Measurements from ENCODE around the gene NCOA7.

DNA sequence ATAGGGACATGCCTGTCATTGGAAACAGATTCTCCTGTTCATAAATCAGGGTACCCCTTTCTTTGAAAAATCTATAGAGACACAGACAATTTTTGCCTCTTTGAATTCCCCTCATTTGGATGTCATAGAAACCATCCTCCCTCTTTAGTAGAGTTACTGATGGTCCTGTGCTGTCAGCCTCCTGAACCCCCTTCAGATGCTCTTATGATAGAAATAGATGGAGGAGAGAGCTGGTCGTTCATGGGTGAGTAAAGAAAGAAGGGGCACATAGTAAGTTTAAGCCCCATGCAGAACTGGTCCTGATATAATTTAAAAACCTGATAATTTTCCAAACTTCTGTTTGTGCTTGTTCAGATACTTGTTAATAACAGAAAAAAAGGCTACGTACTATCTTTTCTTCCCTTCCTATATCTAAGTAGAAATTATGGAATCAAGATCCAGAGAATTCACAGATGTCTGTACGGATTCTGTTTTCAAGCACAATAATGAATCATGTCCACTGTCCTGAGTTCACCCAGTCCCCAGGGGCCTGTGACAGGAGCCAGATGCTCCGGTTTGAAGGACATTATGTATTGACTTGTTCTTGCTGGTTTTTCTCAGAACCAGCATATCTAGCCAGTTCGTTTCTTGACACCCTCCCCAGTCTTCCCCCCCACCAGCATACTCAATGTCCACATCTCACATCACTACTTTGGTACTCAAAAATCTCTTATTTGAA is 78.1 kb downstream of the NCOA7 start:
- TF ChIP-seq, protein P1, sequence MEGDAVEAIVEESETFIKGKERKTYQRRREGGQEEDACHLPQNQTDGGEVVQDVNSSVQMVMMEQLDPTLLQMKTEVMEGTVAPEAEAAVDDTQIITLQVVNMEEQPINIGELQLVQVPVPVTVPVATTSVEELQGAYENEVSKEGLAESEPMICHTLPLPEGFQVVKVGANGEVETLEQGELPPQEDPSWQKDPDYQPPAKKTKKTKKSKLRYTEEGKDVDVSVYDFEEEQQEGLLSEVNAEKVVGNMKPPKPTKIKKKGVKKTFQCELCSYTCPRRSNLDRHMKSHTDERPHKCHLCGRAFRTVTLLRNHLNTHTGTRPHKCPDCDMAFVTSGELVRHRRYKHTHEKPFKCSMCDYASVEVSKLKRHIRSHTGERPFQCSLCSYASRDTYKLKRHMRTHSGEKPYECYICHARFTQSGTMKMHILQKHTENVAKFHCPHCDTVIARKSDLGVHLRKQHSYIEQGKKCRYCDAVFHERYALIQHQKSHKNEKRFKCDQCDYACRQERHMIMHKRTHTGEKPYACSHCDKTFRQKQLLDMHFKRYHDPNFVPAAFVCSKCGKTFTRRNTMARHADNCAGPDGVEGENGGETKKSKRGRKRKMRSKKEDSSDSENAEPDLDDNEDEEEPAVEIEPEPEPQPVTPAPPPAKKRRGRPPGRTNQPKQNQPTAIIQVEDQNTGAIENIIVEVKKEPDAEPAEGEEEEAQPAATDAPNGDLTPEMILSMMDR (IDR thresholded peaks at IDR 0.05; ENCODE audit: insufficient read depth, low read length) = no peak
- no peak for TF ChIP-seq POLR2AphosphoS5 (IDR thresholded peaks at IDR 0.05; ENCODE audit: low read depth)
- TF ChIP-seq, protein P2, sequence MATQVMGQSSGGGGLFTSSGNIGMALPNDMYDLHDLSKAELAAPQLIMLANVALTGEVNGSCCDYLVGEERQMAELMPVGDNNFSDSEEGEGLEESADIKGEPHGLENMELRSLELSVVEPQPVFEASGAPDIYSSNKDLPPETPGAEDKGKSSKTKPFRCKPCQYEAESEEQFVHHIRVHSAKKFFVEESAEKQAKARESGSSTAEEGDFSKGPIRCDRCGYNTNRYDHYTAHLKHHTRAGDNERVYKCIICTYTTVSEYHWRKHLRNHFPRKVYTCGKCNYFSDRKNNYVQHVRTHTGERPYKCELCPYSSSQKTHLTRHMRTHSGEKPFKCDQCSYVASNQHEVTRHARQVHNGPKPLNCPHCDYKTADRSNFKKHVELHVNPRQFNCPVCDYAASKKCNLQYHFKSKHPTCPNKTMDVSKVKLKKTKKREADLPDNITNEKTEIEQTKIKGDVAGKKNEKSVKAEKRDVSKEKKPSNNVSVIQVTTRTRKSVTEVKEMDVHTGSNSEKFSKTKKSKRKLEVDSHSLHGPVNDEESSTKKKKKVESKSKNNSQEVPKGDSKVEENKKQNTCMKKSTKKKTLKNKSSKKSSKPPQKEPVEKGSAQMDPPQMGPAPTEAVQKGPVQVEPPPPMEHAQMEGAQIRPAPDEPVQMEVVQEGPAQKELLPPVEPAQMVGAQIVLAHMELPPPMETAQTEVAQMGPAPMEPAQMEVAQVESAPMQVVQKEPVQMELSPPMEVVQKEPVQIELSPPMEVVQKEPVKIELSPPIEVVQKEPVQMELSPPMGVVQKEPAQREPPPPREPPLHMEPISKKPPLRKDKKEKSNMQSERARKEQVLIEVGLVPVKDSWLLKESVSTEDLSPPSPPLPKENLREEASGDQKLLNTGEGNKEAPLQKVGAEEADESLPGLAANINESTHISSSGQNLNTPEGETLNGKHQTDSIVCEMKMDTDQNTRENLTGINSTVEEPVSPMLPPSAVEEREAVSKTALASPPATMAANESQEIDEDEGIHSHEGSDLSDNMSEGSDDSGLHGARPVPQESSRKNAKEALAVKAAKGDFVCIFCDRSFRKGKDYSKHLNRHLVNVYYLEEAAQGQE (IDR thresholded peaks at IDR 0.05; ENCODE audit: insufficient replicate concordance, low read depth) = no peak
- no peak for TF ChIP-seq SPI1 (IDR thresholded peaks at IDR 0.05; ENCODE audit: borderline replicate concordance, low read depth)

All from HL-60 (cell line).